PC-9 (cell line): ENCODE measurements around the gene PARN.

Experiments used
- CTCF ChIP-seq: fragments of 200-600 bp; sonication (generic); conservative IDR thresholded peaks from 2 replicates; pipeline ENCODE4 v1.6.1; 2017; ENCODE audit warnings: mixed run types, antibody characterized with exemption, mild to moderate bottlenecking, moderate library complexity
- EZH2 ChIP-seq: fragments of 200-600 bp; sonication (generic); IDR thresholded peaks from 2 replicates; pipeline ENCODE4 v1.8.0; 2017; ENCODE audit warnings: antibody characterized with exemption, low read depth

DNA sequence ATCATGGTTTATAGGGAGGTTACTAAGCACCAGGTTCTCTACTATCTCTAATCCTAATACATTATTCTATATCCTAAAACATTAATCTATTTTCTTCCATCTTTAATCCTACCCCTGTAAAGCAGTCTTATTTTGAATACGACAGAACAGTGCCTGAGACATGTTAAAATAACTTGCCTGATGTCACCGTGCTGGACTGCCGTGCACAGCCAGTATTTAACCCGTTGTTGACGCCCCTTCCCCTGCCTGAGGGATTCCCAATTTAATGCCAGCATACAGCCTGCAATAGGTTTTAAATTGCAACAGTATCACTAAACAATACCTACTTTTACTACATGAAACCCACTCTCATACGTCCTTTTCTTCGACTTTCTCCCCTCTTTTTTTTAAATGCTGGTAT, 133.3 kb downstream of the PARN start:
- no peak for TF ChIP-seq EZH2
- no peak for TF ChIP-seq CTCF
